Measurements from ENCODE around the gene BTG4.
A peak's percentile ranks its signal among the peaks of the same experiment; 100 is the strongest.

The BTG4 gene

GRCh38 chr11:111452817-111453552, 59.2 kb downstream of the BTG4 start:
- no peak for DNase-seq

- DNase-seq: no peak
These were observed 60.0 kb downstream of the BTG4 start for GRCh38 chr11:111452146-111452545.

- DNase-seq: no peak
These were observed 61.5 kb downstream of the BTG4 start for GRCh38 chr11:111450480-111451320.

- no peak for DNase-seq
These were observed 62.3 kb downstream of the BTG4 start for GRCh38 chr11:111449696-111450479.

- no peak for DNase-seq
These were observed 63.2 kb downstream of the BTG4 start for GRCh38 chr11:111448831-111449557.

GRCh38 chr11:111448414-111448813, 63.8 kb downstream of the BTG4 start:
- DNase-seq: no peak

- DNase-seq: no peak
These were observed 64.3 kb downstream of the BTG4 start for GRCh38 chr11:111447931-111448330.

- DNase-seq: no peak
These were observed 65.1 kb downstream of the BTG4 start for GRCh38 chr11:111447112-111447471.

- DNase-seq: peak; percentile 62
These were observed 65.6 kb downstream of the BTG4 start for GRCh38 chr11:111446404-111447111.

GRCh38 chr11:111445586-111445985, 66.6 kb downstream of the BTG4 start:
- DNase-seq: no peak

Measured in activated CD4-positive, alpha-beta T cell treated with anti-CD3 and anti-CD28 coated beads, Interleukin-2, amount 50 U/mL, for 1 hour (primary cell).